GM21825 (cell line): Measurements from ENCODE around the gene MCHR1.
"Not testable (repeated sequence)": the region's sequence is repeated elsewhere in the genome, so short reads cannot be mapped to it uniquely, and the experiment has no call there.

ENCODE experiments used
- ATAC-seq: cut with Tn5 transposase; IDR thresholded peaks from one replicate; pipeline ENCODE4 v1.9.1; 2021; ENCODE audit warnings: mild to moderate bottlenecking, moderate library complexity; ENCODE audit not compliant: unreplicated experiment

The MCHR1 gene

GRCh38 chr22:40687706-40688105 is 8.4 kb downstream of the MCHR1 start:
- no peak for ATAC-seq

- ATAC-seq = no peak
Observed at GRCh38 chr22:40690370-40690769, 11.1 kb downstream of the MCHR1 start.

GRCh38 chr22:40691532-40691931 is 12.2 kb downstream of the MCHR1 start:
- ATAC-seq = no peak

DNA sequence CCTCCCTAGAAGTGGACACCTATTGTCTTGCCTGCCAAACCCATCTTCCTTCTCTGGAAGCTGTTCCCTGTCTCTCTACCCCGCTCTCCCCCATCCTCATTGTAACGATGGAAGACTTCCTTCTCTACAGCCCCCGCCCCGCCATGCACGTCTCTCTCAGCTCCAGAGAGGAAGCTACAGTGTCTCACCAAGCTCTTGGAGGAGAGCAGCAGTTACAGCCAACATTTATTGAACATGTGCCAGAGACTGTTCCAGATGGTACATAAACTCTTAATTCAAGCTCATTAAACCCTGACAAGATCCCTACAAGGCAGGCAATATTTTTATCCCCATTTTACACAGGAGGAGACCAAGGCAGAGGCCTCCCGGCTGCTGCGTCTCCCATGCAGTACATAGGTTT is 15.1 kb downstream of the MCHR1 start:
- no peak for ATAC-seq

DNA sequence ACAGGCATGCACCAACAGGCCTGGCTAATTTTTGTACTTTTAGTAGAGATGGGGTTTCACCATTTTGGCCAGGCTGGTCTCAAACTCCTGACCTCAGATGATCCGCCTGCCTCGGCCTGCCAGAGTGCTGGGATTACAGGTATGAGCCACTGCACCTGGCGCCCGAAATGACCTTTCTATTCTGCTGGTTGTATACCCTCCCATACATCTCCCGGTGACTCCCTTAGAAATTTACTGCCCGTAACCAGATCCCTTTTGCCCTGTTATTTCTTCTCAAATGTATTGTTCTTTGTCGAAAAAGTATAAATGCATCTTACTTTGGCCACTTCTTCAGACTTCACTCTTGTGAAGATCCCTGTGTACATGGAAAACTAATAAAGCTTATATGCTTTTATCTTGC is 22.0 kb downstream of the MCHR1 start:
- no peak for ATAC-seq

- ATAC-seq = no peak
Observed at GRCh38 chr22:40703174-40703573, 23.9 kb downstream of the MCHR1 start.

DNA sequence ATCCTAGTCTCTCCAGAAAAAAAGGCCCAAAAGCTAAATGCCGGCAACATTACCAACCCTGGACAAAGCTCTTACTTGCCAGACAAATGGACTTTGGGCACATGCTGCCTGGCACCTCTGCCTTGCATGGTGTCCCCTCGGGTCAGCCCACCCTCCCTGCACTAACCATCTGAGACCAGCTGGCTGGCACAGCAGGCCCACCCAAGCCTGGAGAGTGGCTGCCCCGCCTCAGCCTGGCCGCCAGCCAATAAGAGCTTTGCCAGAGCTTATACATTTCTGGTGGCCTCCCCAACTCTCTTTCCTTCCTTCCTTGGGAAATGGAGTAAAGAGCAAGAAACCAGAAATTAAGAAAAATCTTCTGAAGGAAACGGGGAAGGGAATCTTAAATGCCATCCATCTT is 24.5 kb downstream of the MCHR1 start:
- no peak for ATAC-seq

- ATAC-seq = no peak
Observed at GRCh38 chr22:40705918-40706682, 26.8 kb downstream of the MCHR1 start.

GRCh38 chr22:40707154-40707553 is 27.9 kb downstream of the MCHR1 start:
- ATAC-seq = no peak

DNA sequence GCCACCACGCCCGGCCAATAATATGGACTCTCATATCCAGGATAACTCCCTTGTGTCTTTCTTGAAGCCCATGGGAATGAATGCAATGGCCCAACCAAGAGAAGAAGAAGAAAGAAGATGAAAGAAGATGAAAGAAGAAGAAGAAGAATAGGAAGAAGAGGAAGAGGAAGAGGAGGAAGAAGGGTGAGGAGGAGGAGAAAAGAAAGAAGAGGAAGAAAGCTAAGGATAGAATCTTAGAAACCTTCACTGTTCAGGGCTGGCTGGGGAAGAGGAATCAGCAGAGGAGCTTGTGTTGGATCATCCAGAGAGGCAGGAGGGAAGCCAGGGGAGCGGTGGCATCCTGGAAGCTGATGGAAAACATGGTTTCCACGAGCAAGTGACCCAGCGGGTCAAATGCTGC is 28.9 kb downstream of the MCHR1 start:
- ATAC-seq = no peak

DNA sequence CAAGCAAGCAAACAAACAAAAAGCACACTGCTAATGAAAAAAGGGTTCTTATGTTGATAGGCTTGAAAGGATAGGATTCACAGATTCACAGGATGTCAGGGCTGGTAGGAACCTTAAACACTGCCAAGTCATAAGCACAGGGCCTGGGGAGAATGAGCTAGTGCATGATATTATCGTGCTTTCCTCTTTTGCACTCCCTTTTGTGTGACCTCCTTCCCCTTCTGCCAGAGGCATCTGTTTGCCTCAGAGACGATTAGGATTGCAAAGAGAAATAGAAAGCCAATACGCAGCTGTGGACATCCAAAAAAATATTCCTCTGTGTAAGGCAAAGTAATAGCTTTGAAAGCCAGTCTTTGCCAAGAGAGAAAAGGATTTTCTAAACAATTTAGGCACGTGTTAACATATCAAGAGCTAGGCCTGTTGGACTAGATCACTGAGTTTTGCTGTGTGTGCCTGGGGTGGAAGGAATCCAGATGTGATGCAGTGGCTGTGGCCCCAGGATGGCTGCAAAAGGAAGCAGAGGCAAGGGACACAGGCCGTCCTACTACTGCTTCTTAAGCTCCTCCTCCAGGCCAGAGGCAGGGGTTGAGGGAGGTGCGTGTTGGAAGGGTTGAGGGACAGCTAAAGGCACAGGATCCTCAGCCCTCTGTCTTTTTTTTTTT is 30.6 kb downstream of the MCHR1 start:
- no peak for ATAC-seq

GRCh38 chr22:40712311-40712710 is 33.0 kb downstream of the MCHR1 start:
- ATAC-seq = no peak

DNA sequence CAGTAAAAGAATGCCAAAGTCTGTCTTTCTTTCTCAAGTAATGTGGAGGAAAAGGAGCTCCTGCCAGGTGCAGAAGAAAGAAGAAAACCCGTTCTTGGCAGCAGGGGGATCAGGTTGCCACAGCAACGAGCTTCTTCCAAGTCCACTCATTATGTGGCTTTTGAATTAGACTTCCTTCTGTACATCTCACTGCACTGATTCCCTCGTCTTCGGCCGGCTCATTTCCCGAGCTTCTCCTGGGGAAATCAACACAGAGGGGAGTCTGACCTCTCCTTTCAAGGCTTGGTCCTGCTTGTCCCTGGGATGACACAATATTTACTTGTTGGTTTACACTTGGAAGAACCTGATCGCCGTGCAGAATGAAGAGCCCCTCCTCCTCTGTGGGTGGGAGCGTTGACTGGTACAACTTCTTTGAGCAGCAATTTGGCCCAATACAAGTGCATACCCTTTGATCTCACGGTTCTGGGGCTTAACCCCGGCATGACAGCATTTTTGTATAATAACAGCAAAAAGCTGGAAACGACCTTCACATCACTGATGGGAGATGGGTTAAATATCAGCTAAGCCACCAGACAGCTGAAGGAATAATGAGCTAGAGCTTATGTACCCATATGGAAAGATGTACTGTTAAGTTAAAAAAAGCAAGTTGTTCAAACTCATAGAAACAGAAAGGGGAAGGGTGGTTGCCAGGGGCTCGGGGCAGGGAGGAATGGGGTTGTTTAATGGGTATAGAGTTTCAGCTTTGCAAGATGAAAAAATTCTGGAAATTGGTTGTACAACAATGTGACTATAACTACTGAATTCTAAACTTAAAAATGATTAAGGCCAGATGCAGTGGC is 35.4 kb downstream of the MCHR1 start:
- no peak for ATAC-seq

DNA sequence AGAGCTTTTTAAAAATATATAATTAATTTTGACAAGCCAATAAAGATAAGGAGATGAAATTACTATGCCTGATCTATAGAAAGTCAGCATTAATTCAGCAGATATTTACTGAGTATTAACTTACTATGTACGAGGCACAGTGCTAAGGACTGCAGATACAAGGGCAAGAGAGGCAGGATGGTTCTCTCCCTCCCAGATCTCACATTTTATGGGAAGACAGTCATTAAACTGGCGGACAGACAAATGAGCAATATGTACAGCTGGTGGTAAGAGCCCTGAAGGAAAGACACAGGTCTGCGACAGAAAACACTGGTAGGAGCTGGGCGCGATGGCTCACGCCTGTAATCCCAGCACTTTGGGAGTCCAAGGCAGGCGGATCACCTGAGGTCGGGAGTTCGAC is 36.8 kb downstream of the MCHR1 start:
- no peak for ATAC-seq

GRCh38 chr22:40717657-40718056 is 38.4 kb downstream of the MCHR1 start:
- ATAC-seq = not testable (repeated sequence)

- no peak for ATAC-seq
Observed at GRCh38 chr22:40718250-40719204, 39.2 kb downstream of the MCHR1 start.

DNA sequence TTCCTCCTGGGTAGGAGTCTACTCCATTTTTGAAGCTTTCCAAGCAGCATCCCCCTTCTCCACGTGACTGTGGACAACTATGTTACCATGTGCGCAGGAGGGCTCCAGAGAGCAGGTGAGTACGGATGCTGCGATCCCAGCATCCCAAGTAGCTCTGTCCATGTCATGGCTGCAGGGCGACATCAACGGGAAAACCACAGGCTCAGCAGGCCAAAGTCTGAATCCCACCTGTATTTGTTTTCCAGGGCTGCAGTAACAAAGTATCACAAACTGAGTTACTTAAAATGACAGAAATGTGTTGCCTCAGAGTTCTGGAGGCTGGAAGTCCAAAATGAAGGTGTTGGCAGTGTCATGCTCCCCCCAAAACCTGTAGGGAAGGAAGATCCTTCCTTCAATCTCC is 40.3 kb downstream of the MCHR1 start:
- no peak for ATAC-seq

- ATAC-seq = not testable (repeated sequence)
Observed at GRCh38 chr22:40720156-40720537, 40.9 kb downstream of the MCHR1 start.

GRCh38 chr22:40720538-40721256 is 41.4 kb downstream of the MCHR1 start:
- ATAC-seq = no peak

DNA sequence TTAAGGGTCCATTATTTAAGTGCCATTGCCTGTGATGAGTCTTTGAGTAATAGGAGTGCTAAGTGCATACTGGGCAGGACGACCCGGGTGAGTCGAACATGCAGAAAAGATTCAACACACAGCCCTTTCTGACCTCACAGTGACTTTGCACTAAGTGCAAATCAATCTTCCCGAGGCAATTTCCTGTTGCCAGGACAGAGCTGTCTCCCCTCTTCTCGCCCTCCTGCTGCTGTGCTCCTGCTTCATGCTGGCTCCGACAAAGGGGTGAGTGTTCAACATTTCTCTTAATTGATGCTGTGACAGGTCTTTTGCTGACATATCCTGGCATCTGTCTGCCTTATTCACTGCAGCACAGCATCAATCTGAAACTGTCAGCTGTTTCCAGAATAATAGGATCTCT is 42.0 kb downstream of the MCHR1 start:
- ATAC-seq = no peak
